K562 (cell line): ENCODE measurements around the gene SKAP1. TPM values are rescaled to one million over a fixed set of nuclear protein-coding genes. Genes with fewer than 3 reads are reported as not detected.

Source experiments
- CHD1 ChIP-seq: fragments of 200-600 bp; sonication (generic); IDR thresholded peaks from one replicate; pipeline ENCODE4 v1.6.1; 2012; ENCODE audit warnings: mild to moderate bottlenecking, moderate library complexity, low read length, inconsistent platforms
- HDGF ChIP-seq: fragments of 450-650 bp; IDR thresholded peaks from 2 replicates; pipeline ENCODE4 v1.6.1; 2016
- HMG20A ChIP-seq: fragments of 450-650 bp; formaldehyde crosslinking; conservative IDR thresholded peaks from 2 replicates; pipeline ENCODE4 v1.4.0; 2020; ENCODE audit warnings: mild to moderate bottlenecking, mixed read lengths
- MITF ChIP-seq: IDR thresholded peaks from 2 replicates; pipeline ENCODE4 v1.6.1; 2014; ENCODE audit warnings: antibody characterized with exemption
- MNT ChIP-seq, 2 experiments: fragments of 450-650 bp; conservative IDR thresholded peaks; 2 replicates each; pipeline ENCODE4 v1.6.1; 2017; ENCODE audit warnings: mild to moderate bottlenecking in 2 of 2, moderate library complexity in 2 of 2
- SIX5 ChIP-seq, 2 experiments: IDR thresholded peaks; 2 replicates each; pipeline ENCODE4 v1.6.1; 2011; ENCODE audit warnings: low read length in 2 of 2, borderline replicate concordance in 1 of 2, low read depth in 1 of 2, mild to moderate bottlenecking in 1 of 2, moderate library complexity in 1 of 2; ENCODE audit not compliant: insufficient read depth in 1 of 2
- SREBF2 ChIP-seq: sonication (generic); formaldehyde crosslinking; IDR thresholded peaks from 2 replicates; pipeline ENCODE4 v1.4.0; 2020; ENCODE audit warnings: mild to moderate bottlenecking, missing genetic modification reagents
- ZNF395 ChIP-seq: fragments of 200-800 bp; sonication (Bioruptor generic); IDR thresholded peaks from 2 replicates; pipeline ENCODE4 v1.6.1; 2017; ENCODE audit warnings: missing genetic modification characterization, missing compliant biosample characterization
- ZNF707 ChIP-seq: fragments of 250-450 bp; sonication (Bioruptor Pico); conservative IDR thresholded peaks from 2 replicates; pipeline ENCODE4 v1.8.0; 2022; ENCODE audit warnings: inconsistent platforms, mild to moderate bottlenecking, moderate library complexity
- ZSCAN32 ChIP-seq: fragments of 450-650 bp; formaldehyde crosslinking; IDR thresholded peaks from 2 replicates; pipeline ENCODE4 v1.4.0; 2020; ENCODE audit warnings: mild to moderate bottlenecking, moderate library complexity
- polyA plus RNA-seq, 8 experiments: library from polyadenylated mRNA; depleted of rRNA in 4 of 8; stranded (reverse) in 5 of 8; unstranded in 3 of 8; fragments of >200 nt; fragmentation: Nextera tagmentation in 2 of 8; fragmentation: Illumina TruSeq in 1 of 8; extraction: Ambion mirVana in 2 of 8; extraction: Trizol in 1 of 8; gene quantifications; 2 replicates each; pipeline versions ENCODE4 v1.2.1 to v1.2.3, GENCODE V29; 2011 to 2014; ENCODE audit warnings: inconsistent platforms in 1 of 8, missing spikeins in 1 of 8
- total RNA-seq, 7 experiments: library from RNA; depleted of rRNA in 6 of 7; stranded (reverse); fragments of >200 nt in 6 of 7; fragmentation: Illumina TruSeq in 2 of 7; extraction: Trizol in 2 of 7; gene quantifications; 2 replicates each; pipeline versions ENCODE4 v1.2.1 to v1.2.3, GENCODE V29; 2011 to 2021; ENCODE audit warnings: low replicate concordance in 1 of 7

Gene SKAP1
- total and polyA plus RNA-seq, 9 of the 15 experiments (the other 6 are each of a cell fraction or from before 2014, with no cell fraction given) = 0.06 to 0.80 (median 0.10) TPM; not detected in 4

GRCh38 chr17:48427598-48427997, 2.4 kb downstream of the SKAP1 start (continued):
- TF ChIP-seq MNT (conservative IDR thresholded peaks at IDR 0.05) (0 out of 4 replicates have a peak, but pooled peaks of 1 of the 2 experiments have one; percentile 40), CHD1 (no peak), SIX5 (IDR thresholded peaks at IDR 0.05; ENCODE audit: borderline replicate concordance in 1 of 2, insufficient read depth in 1 of 2, low read depth in 1 of 2, low read length in 2 of 2) (no peak), ZNF707 (CRISPR knock-in tag) (no peak), ZNF395 (peak; percentile 56; the same call in 1 of the 2 replicates), ZSCAN32 (no peak), MITF (peak; percentile 72; the same call in 1 of the 2 replicates), SREBF2 (CRISPR knock-in tag) (no peak), HDGF (no peak), HMG20A (CRISPR knock-in tag) (no peak)
- TF ChIP-seq, all 486 proteins: peak for 24
